ENCODE results near the gene COBL.

COBL gene

DNA sequence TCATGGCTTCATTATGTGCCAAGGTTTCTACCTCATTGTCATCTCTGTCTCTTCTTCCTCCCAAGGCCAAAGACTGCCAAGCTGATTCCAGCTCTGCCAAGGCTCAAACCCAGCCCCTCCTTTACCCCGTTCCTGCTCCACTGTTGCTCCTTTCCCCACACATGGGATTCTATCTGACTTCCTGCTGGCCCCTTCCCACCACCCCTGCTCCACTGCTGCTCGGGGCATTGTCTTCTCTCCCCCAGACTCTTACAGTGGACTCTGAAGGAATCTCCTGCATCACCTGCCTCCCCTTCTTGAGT lies 86.3 kb downstream of the COBL start:
- H3K4me3 ChIP-seq (ENCODE audit: low read length): no peak overlapping the region
- TF ChIP-seq, protein P1, sequence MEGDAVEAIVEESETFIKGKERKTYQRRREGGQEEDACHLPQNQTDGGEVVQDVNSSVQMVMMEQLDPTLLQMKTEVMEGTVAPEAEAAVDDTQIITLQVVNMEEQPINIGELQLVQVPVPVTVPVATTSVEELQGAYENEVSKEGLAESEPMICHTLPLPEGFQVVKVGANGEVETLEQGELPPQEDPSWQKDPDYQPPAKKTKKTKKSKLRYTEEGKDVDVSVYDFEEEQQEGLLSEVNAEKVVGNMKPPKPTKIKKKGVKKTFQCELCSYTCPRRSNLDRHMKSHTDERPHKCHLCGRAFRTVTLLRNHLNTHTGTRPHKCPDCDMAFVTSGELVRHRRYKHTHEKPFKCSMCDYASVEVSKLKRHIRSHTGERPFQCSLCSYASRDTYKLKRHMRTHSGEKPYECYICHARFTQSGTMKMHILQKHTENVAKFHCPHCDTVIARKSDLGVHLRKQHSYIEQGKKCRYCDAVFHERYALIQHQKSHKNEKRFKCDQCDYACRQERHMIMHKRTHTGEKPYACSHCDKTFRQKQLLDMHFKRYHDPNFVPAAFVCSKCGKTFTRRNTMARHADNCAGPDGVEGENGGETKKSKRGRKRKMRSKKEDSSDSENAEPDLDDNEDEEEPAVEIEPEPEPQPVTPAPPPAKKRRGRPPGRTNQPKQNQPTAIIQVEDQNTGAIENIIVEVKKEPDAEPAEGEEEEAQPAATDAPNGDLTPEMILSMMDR (IDR thresholded peaks at IDR 0.05; ENCODE audit: insufficient read depth, low read depth, low read length, missing control alignments): no peak
- DNase-seq (ENCODE audit: low read depth): no peak

DNA sequence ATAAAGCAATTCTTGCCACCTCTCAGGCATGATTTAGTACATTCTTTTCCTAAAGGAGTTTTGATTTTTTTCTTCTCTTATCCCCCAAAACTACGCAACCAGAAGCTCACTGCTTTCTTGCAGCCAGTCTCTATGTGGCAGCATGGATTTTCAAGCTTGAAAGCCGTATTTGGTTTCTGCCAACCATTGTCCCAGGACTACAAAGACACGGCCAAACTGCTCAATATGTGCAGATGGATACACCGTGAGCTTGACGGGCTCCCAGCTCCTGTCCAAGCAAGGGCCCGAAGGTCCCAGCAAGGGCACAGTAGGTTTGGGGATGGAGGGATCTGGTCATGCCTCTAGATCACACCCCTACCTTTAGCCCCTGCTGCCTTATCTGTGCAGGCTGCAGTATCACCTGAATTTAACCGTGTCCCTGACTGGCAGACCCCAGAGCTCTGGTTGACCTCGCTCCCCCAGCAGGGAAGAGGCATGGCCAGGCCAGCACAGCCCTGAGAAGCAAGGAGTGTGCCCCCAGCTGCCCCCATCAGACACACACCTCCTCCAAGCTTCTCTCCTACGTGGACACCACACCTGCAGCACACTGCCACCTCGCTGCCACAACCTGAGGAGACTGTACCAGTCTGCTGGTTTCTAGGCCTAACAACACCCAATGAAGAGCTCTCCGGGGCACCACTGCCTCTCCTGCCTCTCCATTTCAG lies 86.8 kb downstream of the COBL start:
- TF ChIP-seq, protein P1 (IDR thresholded peaks at IDR 0.05; ENCODE audit: insufficient read depth, low read depth, low read length, missing control alignments): no peak
- no peak overlapping the region for H3K4me3 ChIP-seq (ENCODE audit: low read length)
- DNase-seq (ENCODE audit: low read depth): no peak

DNA sequence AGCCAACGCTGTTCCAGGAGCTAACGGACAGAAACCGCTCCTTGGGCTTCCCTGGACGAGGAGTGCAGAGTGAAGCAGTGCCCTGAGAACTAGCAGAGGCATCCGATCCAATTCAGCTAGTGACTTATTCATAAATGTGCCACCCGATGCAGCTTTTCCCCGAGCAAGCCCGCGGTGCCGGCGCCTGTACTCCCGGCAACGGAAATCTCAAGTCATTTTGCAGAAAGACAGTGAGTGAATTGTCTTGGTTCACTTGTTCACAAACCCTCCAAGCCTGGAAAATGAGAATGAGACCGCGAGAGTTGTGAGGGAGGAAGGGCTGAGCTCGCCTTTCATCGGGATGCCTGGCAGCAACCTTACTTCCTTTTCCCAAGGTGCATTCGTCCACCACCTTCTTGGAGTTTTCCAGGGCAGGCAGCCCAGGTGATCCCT lies 87.5 kb downstream of the COBL start:
- DNase-seq (ENCODE audit: low read depth): no peak
- no peak overlapping the region for H3K4me3 ChIP-seq (ENCODE audit: low read length)
- TF ChIP-seq, protein P1 (IDR thresholded peaks at IDR 0.05; ENCODE audit: insufficient read depth, low read depth, low read length, missing control alignments): no peak

DNA sequence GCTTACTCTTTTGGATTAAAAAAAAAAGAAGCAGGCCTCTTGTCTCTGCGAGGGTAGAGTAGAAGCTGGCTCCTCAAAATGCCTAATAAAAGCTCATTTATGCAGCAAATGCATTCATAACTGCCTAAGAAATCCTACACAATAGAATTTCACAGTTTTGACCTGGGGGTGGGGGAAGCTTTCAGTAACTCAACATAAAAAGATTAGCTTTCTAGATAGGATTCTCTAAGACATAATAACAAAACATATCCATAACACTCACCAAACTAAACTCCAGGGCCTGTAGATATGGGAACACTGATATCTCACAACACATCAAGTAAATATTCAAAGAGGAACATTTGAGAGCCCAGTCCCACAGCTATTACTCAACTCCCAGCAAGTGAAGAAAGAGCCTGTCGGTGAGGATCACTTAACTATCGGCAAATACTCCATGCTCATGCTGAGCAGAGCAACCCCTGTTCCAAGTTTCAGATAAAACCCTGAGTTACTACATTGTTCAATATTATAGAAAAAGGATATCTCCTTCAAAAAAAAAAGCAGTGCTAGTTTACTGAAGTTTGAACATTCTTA lies 88.1 kb downstream of the COBL start:
- TF ChIP-seq, protein P1 (IDR thresholded peaks at IDR 0.05; ENCODE audit: insufficient read depth, low read depth, low read length, missing control alignments): no peak
- DNase-seq (ENCODE audit: low read depth): peak; percentile 18
- H3K4me3 ChIP-seq (ENCODE audit: low read length): no peak overlapping the region

DNA sequence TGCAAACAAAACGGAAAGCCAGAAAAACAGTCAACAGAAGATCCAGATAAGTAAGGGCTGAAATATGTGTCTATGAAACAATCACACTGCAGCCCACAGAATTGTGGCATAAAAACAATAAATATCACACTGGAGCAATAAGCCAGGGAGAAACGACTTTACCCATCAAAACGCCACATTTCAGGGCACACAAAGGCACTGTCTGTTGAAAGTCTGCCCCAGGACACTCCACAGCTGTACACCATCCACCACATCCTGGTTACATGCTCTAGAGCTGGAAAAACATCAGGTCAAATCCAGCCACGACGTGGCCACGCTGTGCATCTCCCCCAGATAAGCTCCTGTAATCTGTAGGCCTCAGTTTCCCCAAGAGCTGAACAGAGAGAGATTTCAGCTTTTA lies 88.7 kb downstream of the COBL start:
- TF ChIP-seq, protein P1 (IDR thresholded peaks at IDR 0.05; ENCODE audit: insufficient read depth, low read depth, low read length, missing control alignments): no peak
- H3K4me3 ChIP-seq (ENCODE audit: low read length): no peak overlapping the region
- no peak for DNase-seq (ENCODE audit: low read depth)

DNA sequence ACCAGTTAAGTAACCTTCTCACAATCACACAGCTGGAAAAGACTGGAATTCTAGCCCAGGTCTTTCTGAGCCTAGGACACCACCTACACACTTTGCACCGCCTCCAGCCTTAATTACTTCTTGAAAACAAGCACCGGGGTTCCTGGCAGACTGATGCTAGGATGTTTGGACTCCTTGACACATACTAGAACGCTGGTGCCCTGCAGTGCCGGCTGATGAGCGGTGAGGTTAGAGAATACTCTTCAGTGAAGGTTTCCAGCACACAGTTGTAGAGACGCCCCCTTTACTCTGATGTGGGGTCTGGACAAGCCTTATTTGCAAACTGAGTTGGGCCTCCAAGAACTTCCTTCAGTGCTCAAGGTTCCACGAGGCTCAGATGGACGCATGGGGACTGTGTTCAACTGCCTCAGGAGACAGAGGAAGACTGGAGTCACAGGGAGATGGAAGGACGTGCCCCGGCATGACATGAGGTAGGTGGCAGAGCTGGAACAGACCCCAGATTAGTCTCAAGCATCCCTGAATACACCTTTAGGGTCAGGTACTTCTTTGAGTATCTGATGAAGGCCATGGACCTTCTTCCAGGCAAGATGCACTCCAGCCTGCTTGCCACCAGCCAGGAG lies 89.6 kb downstream of the COBL start:
- DNase-seq (ENCODE audit: low read depth): no peak
- no peak overlapping the region for H3K4me3 ChIP-seq (ENCODE audit: low read length)
- TF ChIP-seq, protein P1 (IDR thresholded peaks at IDR 0.05; ENCODE audit: insufficient read depth, low read depth, low read length, missing control alignments): no peak
